T-helper 9 cell (primary cell): ENCODE measurements around the gene ITGB3.

ENCODE experiments used
- DNase-seq: peaks from one replicate; pipeline ENCODE4 v3.0.0-alpha.2; 2020

The ITGB3 gene

DNA sequence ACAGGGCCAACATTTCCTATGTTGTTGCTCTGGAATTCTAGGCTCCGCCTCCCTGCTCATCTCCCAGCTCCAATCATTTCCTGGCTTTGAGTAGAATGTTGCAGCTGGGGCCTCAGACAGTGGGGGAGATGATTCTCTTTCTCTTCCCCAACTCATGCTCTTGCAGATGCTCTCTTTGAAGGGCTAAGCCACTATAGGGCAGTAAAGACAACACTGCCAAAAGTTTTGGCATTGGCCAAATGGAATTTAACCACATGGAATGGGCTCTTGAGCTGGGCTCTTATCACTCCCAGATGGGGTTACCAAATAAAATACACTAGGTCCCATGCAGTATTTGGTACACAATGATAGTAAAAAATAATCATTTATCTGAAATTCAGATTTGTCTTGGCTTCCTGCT is 50.6 kb downstream of the ITGB3 start:
- no peak for DNase-seq

DNA sequence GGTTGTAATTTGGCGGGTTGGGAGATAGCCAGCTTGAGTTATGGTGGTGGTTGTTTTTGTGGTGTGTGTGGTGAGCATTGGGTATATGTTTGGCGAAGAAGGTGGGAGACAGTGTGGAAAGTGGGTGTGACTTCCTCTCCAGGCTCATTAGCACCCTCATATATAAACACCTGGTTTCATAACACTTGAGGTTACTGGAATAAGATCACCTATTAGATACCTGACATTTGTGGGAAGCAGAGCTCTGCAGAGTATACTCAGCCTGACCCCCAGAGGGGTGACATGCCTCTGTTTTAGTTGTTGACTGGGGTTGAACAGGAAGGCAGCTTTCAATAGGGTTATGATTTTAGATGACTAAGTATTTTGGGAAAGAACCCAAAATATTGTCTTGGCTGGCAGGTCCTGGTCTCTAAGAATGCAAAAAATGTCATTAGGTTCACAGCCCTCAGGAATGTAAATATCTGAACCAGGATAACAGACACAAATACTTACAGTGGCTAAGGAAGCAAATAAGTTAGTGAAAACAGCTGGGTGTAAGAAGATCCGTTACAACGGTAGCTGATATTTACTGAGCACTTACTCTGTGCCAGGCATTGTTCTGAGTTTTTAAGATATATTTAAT is 51.8 kb downstream of the ITGB3 start:
- DNase-seq, result no peak

DNA sequence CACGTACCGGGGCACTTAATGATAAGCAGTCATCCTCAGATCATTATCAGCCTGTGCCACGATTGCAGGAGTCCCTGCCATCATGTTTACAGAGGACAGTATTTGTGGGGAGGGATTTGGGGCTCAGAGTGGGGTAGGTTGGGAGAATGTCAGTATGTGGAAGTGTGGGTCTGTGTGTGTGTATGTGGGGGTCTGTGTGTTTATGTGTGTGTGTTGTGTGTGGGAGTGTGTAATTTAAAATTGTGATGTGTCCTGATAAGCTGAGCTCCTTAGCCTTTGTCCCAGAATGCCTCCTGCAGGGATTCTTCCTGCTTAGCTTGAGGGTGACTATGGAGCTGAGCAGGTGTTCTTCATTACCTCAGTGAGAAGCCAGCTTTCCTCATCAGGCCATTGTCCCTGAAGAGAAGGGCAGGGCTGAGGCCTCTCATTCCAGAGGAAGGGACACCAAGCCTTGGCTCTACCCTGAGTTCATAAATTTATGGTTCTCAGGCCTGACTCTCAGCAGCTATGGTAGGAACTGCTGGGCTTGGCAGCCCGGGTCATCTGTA is 56.6 kb downstream of the ITGB3 start:
- DNase-seq, result no peak

DNA sequence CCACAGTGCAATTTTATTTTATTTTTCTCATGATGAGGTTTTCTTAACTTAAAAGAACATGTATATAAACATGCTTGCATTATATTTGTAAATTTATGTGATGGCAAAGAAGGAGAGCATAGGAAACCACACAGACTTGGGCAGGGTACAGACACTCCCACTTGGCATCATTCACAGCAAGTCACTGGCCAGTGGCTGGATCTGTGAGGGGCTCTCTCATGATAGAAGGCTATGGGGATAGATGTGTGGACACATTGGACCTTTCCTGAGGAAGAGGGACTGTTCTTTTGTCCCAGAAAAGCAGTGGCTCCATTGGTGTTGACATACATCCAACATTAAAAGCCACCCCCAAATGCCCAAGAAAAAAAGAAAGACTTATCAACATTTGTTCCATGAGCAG is 57.8 kb downstream of the ITGB3 start:
- DNase-seq, result no peak

DNA sequence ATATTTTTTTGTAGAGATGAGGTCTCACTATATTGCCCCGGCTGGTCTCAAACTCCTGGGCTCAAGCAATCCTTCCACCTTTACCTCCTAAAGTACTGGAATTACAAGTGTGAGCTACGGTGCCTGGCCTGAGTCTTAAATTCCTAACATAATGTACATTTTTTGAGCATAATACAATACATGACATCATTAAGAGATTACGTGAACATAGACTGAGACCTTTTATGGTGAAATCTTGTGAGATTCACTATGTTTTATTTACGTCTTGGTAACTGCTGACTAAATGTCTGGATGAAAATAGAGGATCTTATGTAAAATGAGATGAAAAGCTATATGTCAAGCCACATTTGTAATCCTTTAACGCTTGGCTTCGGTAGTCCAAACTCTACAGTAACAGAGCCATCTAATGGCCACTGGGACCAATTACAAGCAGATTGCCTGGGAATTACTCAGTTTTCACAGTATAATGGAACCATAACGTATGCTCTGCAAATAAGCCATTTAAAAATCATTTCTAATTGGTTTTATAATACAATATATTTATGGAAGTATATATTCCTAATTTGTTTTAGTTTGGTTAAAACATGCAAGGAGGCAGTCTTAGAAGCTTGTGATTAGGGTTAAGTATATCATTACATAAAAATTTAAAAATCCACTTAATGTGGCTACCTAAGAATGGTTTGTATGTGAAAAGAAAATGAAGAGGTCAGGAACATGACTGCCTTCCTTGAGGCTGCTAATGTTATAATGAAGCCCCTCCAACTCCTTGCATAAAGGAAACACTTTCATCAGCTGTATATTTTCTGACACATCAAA is 62.0 kb downstream of the ITGB3 start:
- DNase-seq, result no peak

DNA sequence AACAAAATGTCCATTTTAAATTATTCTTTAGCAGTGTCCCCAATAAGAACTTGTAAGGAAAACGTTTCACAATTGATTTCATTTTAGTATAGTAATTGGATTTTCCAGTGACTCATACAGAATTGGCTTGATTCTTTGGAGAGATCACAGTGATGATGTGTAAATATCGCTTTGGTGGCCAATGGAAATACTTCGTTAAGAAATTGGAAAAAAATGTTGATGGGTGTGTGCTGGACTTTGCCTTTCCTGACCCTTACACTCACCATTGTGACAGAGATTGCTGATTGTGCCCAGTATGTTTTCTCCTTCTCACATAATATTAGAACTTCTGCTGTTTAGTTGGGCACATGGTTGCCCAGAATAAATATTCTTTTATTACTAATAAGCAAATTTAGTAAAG is 62.7 kb downstream of the ITGB3 start:
- no peak for DNase-seq

DNA sequence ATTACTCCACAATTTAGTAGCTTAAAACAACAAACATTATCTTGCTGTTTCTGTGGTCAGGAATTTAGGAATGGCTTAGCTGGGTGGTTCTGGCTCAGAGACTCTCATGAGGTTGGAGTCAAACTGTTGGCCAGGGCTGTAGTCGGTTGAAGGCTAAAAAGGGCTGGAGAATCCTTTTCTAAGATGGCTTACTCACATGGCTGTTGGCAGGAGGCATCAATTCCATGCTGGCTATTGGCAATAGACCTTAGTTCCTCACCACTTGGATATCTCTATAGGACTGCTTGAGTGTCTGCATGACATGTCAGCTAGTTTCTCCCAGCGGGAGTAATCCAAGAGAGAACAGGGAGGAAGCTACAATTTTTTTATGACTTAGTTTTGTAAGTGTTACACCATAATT is 63.5 kb downstream of the ITGB3 start:
- no peak for DNase-seq

DNA sequence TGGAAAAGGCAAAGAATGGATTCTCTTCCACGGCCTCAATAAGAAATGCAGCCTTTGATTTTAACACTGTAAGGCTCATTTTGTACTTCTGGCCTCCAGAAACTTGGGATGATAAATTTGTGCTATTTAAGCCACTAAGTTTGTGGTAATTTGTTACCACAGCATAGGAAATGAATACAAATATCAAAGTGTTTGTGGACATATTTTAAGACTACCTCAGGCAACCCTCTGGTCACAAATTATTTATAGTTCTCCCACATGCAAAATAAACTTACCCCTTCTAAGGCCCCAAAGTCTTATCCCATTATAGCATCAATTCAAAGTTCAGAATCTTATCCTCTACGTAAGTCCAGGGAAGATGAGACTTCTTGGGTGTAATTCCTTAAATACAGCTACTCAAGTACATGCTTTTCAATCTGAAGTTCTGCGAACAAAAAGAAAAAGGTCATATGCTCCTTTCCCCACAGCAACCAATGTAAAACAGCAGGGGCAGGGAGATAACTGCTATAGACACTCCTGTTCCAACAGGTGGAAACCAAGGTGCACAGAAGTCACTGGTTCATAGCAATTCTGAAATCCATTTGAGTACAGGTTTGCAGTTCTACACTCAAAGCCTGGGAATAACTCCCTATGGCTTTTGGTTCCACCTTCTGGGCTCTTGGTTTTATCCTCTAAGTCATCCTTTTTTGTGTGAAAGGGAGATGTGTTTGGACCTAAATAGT is 64.7 kb downstream of the ITGB3 start:
- no peak for DNase-seq

DNA sequence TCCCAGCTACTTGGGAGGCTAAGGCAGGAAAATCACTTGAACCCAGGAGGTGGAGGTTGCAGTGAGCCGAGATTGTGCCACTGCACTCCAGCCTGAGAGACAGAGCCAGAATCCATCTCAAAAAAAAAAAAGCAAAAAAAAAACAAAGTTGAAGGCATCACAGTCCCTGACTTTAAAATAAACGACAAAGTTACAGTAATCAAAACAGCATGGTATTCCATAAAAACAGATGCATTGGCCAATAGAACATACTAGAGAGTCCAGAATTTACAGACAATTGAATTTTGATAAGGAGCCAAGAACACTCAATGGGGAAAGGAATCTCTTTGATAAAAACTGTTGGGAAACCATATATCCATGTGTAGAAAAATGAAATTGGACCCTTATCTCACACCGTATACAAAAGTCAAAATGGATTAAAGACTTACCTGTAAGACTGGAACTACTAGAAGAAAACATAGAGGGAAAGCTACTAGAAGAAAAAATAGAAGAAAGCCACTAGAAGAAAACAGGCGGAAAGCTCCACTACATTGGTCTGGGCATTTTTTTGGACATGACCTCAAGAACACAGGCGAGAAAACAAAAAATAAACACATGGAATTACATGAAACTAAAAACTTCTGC is 67.4 kb downstream of the ITGB3 start:
- DNase-seq, result no peak

DNA sequence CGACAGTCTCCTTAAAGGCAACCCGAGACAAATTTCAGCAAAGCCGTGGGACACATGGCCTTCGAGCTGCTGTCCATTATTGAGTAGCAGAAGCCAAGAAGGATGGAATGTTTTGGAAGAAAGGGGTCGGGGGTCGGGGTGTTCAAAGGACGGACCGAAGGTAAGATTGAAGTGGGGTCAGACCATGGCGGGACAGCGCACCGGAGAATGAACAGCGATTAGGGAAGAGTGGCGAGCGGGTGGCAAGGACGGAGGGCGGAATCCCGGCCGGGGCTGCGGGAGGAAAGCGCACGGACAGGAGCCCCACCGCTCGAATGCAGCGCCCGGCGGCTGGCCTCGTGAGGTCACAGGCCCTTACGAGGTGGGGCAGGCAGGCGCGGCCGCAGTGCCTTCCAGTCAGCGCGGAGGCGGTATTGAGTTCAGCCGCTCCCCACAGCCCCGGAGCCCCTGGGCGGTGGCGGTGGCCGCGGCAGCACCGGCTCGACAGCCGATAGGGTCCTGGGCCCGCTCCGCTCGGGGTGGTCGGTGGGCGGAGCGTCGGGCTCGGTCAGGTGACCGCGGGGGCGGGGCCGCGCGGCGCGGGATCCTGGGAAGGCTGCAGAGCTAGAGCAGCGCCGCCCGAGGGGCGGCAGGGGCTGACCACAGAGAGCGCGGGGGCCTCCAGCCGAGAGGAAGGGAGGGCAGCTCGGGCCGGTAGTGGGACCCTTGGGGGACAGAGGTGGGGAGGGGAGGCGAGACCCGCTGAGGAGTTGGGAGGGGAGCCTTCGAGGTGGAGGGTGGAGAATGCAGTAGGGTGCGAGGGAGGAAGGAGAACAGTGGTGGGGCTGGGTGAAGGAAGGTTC is 70.0 kb downstream of the ITGB3 start, which contains the start of gene EFCAB13:
Gene EFCAB13, plus strand, starts transcription at position 574 of the 842 bp plus-strand sequence. CDS start 4,399 bp downstream, outside the sequence.
- DNase-seq, result peak; percentile 70

DNA sequence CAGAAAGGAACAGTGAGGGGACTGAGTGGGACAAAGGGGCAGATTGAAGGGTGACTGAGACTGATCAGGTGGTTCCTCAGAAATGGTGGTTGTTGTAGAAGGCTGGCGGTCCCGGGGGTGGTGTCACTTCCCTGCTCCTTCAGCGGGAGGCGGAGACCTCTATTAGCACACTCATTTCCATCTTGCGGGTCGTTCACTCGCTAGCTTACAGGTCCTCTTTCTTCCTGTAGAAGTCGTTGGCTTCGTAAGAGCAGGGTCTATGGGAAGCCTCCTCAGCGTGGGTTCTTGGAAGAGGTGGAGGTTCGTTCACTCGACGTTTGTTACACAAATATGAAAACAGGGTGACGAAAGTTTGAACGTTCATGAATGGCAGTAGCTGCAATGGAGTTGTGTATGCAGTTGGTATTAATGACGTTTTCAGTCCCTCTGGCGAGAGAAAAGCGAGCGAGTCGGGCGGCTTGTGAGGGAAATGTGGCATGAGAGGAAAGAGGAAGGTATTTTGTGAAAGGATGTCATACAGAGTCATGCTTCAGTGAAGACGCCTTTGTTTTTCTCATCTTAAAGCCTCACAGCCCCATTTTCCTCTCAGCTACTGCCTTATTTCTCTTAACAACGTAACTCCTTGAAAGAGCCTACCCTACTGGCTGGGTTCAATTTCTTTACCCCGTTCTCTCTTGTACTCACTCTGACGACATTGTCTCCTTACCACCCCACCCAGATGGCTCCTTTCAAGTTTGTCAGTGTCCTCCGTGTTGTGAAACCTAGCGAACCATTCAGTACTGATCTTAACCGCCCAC is 70.8 kb downstream of the ITGB3 start:
- DNase-seq, result peak; percentile 40

DNA sequence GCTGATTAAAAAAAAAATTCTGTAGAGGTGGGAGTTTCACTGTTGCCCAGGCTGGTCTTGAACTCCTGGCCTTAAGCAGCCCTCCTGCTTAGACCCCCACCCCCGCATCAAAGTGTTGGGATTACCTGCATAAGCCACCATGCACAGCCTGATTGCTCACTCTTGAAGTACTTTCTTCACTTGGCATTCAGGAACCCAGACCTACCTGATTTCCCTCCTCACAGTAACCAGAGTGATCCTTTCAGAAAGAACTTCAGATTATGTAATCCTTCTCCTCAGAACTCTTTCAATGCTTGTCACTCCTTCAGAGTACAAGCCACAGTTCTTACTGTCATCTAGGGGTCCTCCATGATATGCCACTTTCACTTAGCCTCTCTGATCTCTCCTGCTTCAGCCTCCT is 71.5 kb downstream of the ITGB3 start:
- DNase-seq, result no peak

DNA sequence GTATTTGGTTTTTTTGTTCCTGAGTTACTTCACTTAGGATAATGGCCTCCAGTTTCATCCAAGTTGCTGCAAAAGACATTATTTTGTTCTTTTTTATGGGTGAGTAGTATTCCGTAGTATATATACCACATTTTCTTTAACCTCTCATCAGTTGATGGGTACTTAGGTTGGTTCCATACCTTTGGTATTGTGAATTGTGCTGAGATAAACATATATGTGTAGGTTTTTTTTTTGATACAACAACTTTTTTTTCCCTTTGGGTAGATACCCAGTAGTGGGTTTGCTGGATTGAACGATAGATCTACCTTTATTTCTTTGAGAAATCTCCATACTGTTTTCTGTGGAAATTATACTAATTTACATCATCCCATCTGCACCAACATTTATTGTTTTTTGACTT is 76.9 kb downstream of the ITGB3 start:
- no peak for DNase-seq

DNA sequence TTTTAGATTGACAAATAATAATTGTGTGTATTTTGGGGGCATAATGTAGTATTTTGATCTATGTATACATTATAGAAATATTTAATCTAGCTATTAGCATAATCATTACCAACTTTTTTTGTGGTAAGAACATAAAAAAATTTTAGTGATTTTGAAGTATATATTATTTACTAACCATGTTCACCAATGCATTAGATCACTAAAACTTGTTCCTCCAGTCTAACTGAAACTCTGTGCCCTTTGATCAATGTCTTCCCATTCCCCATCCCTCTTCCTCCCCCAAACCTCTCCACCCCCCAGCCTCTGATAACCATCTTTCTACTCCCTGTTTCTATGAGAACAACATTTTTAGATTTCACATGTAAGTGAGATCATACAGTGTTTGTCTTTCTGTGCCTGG is 78.7 kb downstream of the ITGB3 start:
- DNase-seq, result no peak

DNA sequence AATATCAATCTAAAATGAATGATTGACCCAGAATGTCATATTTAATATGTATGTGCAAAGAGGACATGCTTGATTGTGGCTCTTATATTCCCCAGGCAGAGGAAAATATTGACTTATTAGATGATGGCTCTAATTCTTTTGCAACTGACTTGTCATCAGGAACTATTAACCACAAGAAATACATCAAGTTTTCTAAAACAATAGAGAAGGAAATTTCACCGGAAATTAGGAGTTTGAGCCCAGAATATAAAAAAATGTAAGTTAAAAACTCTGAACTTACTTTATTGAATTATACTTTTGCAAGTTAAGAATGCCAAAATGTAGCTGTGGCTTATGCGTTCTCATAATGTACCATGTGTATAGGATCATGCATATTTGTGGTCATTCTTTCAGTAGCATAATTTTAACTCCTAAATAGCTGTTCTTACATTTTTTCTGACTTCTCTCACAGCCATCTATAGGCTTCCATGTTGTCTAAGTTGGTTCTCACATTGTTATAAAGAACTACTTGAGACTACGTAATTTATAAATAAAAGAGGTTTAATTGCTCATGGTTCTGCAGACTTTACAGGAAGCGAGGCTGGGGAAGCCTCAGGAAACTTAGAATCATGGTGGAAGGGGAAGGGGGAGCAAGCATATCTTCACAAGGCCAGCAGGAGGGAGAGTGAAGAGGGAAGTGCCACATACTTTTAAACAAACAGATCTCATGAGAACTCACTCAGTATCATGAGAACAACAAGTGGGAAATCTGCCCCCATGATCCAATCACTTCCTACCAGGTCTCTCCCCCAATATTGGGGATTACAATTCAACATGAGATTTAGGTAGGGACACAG is 81.7 kb downstream of the ITGB3 start:
- no peak for DNase-seq

DNA sequence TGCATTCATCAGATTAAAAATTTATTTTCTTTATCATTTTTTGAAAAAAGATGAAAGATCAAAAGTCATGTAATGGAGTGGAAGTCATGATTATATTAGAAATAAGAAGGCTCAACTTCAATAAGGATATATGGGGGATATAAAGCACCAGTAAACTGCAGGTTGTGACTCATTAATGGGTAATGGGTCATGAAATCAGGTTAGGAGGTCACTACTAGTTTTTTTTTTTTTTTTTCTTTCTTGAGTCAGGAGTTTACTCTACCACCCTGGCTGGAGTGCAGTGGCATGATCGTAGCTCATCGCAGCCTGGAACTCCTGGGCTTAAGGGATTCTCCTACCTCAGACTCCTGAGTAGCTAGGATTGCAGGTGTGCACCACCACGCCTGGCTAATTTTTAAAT is 84.4 kb downstream of the ITGB3 start:
- no peak for DNase-seq

DNA sequence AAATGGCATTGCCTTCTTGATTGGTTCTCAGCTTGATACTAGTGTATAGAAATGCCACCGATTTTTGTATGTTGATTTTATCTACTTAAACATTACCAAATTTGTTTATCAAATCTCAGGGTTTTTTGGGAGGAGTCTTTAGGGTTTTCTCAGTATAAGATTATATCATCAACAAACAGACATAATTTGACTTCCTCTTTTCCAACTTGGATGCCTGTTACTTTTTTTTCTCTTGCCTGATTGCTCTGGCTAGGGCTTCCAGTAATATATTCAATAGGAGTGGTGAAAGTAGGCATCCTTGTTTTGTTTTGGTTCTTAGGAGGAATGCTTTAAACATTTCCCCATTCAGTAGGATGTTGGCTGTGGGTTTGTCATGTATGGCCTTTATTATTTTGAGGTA is 99.2 kb downstream of the ITGB3 start:
- no peak for DNase-seq

DNA sequence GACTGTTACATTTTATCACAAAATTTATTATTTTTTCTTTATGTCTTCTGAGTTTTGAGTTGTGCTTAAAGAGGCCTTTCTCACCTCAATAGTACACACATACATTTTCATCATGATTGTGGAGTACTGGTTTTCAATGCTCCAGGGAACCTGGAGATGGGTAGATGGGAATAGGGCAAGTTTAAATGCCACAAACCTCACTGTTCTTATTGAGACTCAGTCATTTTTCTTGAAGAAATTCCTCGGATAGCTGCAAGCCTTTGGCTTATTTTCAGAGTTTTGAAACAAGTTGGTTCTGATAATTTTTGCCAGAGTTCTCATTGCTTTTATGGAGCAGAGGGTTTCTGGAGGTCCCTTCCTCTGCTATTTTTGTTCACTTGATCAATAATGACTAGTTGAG is 105.0 kb downstream of the ITGB3 start:
- DNase-seq, result no peak
